ENCODE results near the gene KCNK3.
"Not testable (repeated sequence)": the region's sequence is repeated elsewhere in the genome, so short reads cannot be mapped to it uniquely, and the experiment has no call there.

KCNK3 gene

DNA sequence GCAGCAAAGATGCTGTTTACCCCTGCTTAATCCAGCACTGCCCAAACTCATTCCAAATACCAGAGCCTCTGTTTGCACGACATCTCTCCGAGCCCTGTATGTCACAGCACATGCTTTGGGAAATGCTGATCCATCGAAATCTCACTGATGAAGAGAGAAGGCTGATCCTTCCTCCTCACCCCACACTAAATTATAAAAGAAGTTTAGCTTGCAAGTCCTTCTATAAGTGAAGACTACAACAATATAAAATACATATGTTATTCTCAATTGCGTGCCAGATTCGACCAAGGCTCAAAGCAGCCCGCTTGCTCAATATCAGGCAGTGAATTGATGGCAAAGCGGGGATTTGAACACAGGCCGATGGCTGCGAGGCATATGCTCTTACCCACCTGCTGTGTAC lies 40.9 kb downstream of the KCNK3 start:
- no peak for DNase-seq

DNA sequence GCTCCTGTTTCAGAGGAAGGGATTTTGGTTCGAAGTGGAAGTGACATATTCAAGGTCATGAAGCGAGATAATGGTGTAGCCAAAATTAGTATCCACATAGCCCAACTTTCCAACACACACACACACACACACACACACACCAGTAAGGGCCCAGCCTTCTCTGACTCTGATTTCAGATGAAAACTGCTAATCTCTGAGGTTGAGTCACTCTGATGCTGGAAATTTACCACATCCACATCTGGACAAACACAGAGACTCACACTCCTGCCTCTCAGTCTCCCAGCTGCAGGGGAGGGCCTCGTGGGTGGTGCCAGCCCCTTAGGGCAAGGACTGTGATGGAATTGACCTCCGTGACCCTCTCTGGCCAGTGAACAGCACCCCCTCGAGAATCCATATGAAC lies 42.6 kb downstream of the KCNK3 start:
- DNase-seq, result no peak

DNA sequence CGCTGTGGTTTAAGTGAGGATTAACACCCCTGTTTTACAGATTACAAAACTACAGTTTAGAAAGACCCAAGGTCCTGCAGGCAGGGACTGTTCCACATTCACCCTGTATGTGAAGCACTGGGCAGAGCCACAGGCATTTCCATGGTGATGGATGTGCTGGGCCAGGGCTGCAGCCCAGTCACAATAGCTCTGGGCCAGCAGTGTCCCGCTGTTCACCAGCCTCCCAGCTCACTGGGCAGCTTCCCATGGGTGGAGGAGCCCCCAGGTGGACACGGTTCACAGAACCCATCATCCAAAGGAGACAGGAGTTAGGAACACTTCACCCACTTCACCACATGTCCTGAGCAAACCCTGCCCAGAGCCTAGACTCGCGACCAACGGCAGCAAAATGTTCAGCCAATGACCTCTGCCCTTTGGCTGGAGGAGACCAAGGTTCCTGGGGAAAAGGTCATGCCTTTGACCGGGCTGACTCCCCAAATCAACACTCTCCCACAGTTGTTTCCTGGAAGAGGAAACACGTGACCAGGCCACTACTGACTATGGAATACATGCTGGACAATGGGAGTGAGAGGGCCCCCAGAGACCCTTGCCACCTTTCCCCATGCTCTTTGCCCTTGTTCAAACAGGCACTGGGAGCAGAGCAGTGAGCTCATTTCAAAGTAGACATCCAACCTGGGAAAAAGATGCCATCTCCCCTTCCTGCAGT lies 43.5 kb downstream of the KCNK3 start:
- no peak for DNase-seq

DNA sequence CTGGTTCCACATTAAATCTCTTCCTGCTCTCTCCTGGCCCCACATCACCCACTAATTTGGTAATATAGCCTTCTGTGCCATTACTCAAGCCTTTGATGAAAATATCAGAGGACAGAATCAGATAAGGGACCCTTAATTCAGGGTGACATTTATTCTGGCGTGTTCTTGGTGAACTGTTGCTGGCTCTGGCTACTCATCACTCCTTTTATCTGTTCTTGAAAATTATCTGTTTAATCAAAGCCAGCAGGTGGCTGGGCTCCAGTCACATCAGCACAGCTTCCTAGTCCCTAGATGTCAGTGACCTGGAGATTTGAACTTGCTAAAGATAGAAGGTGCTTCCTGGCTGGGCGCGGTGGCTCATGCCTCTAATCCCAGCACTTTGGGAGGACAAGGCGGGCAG lies 44.7 kb downstream of the KCNK3 start:
- no peak for DNase-seq

DNA sequence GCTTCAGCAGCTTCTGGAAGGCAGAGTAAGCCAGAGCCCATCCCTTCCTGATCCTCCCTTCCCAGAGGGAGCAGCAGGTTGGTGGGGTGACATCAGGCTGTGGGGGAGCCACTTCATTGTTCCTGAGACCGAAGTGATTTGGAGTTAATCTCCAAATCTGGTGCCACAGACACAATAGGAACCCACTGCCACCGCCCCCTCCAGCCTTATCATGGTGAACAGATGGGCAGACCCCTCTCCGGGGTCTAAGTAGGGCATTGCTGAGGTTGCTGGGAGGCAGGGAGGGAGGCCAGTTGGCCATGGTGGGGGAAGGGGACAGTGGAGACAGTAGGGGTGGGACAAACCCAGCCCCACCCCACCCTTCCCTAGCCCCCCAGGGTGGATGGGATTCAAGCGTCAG lies 46.0 kb downstream of the KCNK3 start:
- no peak for DNase-seq

DNA sequence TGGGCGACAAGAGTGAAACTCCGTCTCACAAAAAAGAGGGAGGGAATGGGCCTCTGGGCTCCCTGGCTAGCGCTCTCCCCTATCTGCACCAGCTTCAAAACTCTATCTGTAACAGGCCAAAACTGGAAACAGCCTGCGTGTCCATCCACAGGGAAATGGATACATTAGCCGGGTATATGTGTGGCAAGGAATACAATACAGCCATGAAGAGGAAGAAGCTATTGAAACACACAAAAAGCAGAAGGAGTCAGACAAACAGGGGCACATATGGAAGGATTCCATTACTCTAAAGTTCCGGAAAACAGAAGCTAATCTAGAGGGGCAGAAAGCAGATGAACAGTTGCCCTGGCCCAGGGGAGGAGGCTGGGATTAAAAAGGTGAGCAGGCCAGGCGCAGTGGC lies 47.0 kb downstream of the KCNK3 start:
- no peak for DNase-seq

DNA sequence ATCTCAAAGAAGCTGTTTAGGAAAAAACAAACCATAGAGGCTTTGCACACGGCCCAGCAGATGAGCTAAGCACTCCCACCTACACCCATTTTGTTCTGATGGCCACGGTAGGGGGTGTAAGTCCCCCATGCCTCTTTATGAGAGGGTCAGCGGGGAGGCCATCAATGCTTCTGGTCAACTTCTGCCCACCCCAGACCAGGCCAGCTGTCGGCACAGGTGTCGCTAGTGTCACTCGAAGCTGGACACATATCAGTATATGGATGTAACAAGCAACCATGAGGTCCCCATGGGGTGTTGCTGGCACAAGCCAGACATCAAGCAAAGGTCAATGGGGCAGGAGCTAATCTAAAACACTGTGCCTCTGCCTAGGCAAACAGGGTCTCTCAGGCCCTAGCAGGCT lies 47.8 kb downstream of the KCNK3 start:
- DNase-seq, result no peak

DNA sequence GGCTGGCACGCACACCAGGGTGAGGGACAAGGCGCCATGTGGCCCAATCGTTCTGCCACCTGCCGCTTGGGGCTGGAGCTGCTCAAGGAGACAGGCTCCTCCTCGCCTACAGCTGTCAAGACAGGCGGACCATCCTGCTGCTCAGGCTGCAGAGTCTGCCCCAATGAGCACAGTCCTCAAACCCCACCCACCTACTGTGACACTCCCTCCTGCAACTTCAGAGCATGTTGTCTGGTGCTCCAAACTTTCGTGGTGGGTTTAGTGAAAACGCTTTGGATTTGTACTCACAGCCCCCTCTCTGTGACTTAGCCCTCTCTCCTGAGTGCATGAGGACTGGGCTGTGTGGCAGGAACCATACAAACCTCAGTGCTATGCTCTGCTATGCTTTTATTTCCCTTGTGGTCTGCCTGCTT lies 48.4 kb downstream of the KCNK3 start:
- peak in 1 of 2 donors; percentile 14 for DNase-seq

DNA sequence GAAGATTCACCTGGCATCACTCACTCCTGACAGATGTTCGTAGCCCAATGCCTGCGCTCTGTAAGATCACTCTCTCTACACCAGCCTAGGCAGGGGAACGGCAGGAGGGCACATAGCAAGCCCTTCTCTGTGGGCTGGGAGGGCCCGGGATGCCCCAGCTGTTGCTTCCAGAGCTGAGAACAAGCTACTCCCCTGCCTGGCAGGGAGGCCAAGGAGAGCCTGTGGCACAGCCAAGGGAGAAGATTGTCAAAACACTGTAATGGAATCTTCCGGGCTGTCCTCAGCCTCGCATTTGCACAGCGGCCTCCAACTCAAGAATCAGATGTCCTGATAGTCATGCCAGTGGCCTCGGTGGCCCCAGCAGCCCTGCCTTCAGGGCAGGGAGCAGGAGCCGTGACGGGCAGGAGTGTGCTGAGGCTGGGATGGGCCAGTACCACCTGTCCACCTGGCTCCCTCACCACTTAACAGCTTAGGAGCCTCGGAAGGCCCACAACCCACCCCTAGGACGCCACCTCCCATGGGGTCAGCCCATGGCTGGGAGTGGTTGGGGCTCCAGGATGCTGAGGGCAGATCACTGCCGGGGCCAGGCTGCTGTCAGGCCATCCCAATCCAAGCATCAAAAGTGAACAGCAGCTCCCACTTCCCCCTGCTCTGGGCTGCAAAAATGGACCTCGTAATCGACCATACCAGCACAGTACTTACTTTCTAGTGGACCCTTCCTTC lies 49.7 kb downstream of the KCNK3 start:
- no peak for DNase-seq

DNA sequence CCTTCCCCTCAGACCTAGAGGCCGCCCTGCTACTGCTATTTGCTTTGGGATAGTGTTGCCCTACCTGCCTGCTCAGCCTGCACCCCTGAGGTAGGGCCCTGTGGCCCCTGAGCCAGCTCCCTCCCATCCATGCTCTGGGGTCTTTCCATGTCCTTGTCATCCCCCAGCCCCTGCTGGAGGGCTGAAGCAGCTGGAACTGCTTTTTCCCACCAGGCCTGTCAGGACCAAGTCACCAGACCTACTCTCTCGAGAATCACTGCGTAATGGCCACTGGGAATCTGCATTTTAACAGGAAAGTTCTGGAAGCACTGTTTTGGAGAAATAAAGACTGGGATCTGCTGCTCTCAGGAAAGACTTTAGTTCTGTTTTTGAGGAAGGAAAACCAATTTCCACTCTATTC lies 51.3 kb downstream of the KCNK3 start:
- no peak for DNase-seq

DNA sequence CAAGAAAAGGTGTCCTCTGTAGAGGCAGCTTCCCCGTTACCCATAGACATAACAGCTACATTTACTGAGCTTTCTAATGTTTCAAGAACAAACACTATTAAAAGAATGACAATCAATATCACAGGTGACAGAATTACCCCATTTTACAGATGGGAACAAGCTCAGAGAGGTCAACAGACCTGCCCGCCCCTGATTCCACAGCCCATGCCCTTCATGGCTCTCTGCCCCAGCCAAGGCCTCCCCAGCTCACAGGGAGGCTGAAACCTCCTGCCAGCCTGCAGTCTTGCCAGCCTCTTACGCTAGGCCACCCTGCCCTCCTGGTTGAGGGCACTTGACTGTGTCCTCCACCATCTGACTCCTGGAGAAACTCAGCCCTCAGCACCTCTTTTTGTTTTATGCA lies 52.4 kb downstream of the KCNK3 start:
- no peak for DNase-seq

DNA sequence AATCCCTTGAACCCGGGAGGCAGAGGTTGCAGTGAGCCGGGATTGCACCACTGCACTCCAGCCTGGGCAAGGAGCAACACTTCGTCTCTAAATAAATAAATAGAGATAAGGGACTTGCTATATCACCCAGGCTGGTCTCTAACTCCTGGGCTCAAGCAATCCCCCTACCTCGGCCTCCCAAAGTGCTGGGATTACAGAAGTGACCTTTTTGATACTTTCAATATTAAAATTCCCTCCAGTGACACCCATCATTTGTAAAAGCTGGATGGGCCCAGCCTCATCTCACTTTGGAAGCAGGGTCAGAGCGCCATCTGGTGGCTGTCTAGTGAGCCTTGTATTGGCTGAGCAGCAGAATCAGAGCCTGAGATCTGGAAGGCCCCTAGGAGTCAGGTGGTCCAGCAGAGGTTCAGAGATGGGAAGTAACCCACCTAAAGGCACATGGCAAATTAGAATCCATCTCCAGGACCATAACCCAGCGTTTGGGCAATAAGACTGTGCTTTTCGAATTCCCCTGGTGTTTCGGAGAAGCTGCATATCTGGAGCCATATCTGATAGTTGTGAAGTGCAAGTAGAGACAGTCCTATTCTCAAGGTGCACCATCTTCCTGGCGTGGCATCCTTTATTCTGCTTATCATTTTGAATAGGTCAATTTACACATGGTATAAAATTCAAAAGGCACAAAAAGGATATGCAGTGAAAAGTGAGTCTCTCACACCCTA lies 53.2 kb downstream of the KCNK3 start:
- DNase-seq, result peak; percentile 64 to 74

DNA sequence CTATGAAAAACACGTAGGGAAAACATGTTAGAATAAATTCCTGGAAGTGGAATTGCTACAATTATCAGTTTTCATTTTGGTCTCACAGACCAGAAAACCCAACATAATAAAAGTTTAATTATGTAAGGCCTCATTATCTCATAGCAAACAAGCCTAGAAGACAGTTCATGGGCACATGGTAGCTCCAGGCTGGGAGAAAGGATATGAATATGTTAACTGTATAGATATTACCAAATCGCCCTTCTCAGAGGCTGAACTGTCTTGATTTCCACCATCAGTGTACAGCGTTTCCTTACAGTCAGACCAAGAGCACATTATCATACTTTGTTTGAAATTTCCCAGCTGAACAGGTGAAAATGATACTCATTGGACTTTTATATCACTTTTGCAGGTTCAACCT lies 54.4 kb downstream of the KCNK3 start:
- DNase-seq, result no peak

DNA sequence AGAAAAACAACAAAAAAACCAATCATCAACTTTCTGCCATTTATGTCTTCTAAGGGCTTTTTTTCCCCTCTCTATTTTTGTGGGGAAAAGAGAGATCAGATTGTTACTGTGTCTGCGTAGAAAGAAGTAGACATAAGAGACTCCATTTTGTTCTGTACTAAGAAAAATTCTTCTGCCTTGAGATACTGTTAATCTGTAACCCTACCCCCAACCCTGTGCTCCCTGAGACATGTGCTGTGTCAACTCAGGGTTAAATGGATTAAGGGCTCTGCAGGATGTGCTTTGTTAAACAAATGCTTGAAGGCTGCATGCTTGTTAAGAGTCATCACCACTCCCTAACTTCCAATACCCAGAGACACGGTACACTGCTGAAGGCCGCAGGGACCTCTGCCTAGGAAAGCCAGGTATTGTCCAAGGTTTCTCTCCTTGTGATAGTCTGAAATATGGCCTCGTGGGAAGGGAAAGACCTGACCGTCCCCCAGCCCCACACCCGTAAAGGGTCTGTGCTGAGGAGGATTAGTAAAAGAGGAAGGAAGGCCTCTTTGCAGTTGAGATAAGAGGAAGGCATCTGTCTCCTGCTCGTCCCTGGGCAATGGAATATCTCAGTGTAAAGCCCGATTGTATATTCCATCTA lies 57.4 kb downstream of the KCNK3 start:
- not testable (repeated sequence) for DNase-seq

DNA sequence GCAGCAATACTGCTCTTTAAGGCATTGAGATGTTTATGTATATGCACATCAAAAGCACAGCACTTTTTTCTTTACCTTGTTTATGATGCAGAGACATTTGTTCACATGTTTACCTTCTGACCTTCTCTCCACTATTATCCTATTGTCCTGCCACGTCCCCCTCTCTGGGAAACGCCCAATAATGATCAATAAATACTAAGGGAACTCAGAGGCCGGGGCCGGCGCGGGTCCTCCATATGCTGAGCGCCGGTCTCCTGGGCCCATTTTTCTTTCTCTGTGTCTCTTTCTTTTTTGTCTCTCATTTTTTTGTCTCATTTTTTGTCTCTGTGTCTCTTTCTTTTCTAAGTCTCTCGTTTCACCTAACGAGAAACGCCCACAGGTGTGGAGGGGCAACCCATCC lies 57.9 kb downstream of the KCNK3 start:
- DNase-seq, result not testable (repeated sequence)

DNA sequence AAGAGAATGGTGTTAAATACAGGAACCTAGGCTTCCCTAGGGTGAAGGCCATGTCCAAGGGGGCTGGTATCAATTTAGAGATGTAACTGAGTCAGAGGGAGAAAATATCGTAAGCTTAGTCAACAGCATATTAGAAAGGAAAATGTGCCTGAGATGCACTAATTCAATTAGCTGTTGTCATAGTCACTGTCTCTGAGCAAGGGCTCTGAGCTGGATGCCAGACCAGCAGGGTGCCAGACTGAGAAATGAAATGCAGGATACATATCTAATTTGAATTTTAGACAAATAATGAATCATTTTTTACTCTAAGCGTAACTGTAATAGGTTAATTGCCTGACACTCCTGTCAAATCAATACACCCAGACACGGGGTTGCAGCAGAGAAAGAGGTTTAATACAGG lies 60.1 kb downstream of the KCNK3 start:
- no peak for DNase-seq

DNA sequence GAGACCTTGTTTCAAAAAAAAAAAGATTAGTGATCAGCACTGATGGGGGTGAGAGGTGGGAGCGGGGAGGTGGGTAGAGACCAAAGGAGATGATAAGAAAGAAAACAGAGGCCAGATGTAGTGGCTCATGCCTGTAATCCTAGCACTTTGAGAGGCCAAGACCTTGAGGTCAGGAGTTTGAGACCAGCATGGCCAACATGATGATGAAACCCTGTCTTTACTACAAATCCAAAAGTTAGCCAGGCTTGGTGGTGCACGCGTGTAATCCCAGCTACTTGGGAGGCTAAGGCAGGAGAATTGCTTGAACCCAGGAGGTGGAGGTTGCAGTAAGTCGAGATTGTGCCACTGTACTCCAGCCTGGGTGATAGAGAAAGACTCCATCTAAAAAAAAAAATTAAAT lies 62.0 kb downstream of the KCNK3 start:
- DNase-seq, result no peak

DNA sequence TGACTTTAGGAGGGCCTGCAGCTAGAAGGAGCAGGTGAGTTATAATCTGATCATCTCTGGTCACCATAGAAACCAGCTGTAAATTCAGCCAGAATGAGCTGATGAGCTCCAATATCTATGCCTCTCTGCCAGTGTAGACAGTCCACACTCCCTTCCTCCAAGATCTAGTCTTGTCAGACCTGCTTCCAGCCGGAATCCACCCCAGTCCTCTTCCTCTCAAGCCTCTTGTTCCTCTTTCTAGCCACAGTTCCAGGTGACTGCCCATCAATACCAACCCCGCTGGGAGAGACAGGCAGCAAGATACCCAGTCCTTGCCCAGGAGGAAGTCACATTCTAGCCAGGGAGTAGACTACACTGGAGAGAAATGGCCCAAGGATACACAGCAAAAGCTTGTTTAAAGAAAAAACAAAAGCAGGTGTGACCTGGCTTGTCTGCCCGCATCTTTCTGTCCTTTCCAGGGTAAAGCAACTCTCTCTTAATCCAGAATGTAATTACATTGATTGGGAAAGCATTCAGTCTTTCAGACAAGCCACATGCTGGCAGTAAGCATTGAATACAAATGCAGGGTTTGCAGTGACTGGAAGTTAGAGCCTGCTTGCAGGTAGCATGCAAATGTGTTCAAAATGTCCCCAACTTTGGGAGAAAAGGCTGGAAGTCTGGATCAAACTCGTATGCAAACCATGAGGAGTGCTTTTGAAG lies 62.6 kb downstream of the KCNK3 start:
- no peak for DNase-seq

DNA sequence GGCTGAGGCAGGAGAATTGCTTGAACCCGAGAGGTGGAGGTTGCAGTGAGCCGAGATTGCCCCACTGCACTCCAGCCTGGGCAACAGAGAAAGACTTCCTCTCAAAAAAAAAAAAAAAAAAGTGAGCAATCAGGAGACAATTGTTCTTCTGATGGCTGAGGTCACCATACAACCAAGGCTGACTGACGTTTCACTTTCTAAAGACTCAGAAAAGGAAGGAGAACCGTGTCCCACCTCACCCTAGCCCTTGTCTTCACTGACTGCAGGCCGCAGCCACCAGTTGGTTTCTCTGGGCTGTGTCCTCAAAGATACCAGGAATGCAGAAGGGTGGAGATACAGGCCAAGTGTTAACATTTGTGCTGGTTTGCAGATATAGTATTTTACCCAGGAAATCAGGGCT lies 63.8 kb downstream of the KCNK3 start:
- DNase-seq, result no peak

DNA sequence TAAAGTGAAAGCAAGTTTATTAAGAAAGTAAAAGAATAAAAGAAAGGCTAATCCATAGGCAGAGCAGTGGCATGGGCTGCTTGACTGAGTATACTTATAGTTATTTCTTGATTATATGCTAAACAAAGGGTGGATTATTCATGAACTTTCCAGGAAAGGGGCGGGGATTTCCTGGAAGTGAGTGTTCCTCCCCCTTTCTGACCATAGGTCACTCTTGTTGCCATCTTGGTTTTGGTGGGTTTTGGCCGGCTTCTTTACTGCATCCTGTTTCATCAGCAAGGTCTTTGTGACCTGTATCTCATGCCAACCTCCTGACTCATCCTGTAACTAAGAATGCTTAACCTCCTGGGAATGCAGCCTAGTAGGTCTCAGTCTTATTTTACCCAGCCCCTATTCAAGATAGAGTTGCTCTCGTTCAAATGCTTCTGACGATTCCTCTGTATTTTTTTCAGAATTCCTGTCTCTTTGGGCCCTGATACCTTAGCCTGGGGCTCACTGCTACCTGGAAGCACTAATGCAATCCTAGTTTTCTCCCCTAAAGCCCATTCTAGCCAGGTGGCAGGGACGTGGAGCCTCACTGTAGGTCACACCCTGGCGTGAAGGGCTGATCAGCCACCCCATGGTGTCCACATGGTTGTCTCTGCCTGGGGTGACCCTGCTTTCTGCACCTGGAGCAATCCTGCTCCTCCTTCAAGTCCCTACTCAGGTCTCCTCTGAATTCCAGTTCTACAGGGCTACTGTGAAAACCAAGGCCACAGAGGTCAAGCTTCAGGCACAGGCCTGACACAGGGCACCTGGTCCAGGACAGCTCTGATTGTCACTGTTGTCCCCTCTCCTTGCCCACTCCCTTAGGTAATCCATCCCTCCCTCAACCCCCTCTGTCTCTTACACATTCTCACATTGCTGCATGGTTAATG lies 65.6 kb downstream of the KCNK3 start:
- DNase-seq, result peak; percentile 18 to 26

DNA sequence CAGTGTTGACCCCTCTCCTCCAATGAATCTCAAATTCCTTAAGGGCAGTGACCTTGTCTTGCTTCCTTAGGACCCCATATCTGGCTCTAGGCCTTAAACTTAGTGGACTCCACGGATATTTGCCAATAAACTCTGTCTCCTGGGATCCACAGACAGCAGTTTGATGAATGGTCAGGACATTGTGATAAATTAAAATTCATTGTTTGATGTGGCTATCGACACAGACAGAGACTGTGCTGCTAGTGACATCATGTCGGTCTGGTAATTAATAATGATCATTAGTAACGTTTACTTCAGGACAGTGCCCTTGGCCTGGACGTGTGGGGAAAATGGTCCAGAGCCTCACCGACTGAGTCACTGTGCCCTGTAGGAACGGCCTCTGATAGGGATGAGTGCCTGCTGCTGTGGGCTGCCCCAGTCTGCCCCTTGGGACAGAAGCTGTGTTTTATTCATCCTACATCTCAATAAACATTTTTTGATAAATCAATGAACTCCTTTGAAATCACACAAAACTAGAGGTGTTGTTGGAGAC lies 66.3 kb downstream of the KCNK3 start:
- DNase-seq, result no peak

DNA sequence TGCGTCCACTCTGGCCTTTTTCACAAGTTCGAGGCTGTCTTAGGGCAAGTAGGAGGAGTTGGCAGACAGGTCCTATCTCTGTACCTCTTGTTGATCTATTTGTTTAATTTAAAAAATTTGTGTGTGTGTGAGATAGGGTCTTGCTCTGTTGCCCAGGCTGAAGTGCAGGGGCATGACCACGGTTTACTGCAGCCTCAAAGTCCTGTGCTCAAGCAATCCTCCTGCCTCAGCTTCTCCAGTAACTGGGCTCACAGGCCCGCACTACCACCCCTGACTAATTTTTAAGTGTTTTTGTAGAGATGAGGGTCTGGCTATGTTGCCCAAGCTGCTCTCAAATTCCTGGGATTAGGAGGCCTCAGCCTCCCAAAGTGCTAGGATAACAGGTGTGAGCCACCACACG lies 67.3 kb downstream of the KCNK3 start:
- DNase-seq, result no peak
